Neural cell (in vitro differentiated cells): ENCODE measurements around the gene SMARCB1. TPM values are rescaled to one million over a fixed set of nuclear protein-coding genes. Genes with fewer than 3 reads are reported as not detected.

ENCODE experiments used
- H2AFZ ChIP-seq: fragments of 200-600, 300-800 bp; sonication (generic), shearing (Covaris generic); 2 replicates; pipeline ENCODE4 v1.6.0; 2014; ENCODE audit warnings: low read depth, mild to moderate bottlenecking, antibody characterized with exemption, low read length, moderate library complexity
- H3F3A ChIP-seq: fragments of 200-600 bp; shearing (Covaris generic); 2 replicates; pipeline ENCODE4 v1.6.1; 2016; ENCODE audit warnings: mild to moderate bottlenecking, moderate library complexity, mixed read lengths, antibody characterized with exemption, low read length; ENCODE audit not compliant: insufficient read depth, poor library complexity, severe bottlenecking
- H3K27ac ChIP-seq: fragments of 200-600, 300-800 bp; sonication (generic), shearing (Covaris generic); 2 replicates; pipeline ENCODE4 v1.5.1; 2014; ENCODE audit warnings: mild to moderate bottlenecking, low read length, moderate library complexity
- H3K27me3 ChIP-seq: fragments of 300-800, 200-600 bp; sonication (generic), shearing (Covaris generic); 2 replicates; pipeline ENCODE4 v1.6.0; 2014; ENCODE audit warnings: mild to moderate bottlenecking, low read depth, low read length, moderate library complexity; ENCODE audit not compliant: insufficient read depth
- H3K36me3 ChIP-seq: fragments of 300-800, 200-600 bp; sonication (generic), shearing (Covaris generic); 2 replicates; pipeline ENCODE4 v1.5.1; 2014; ENCODE audit warnings: mild to moderate bottlenecking, antibody characterized with exemption, low read length, moderate library complexity; ENCODE audit not compliant: insufficient read depth
- H3K4me2 ChIP-seq: fragments of 300-800, 200-600 bp; sonication (generic), shearing (Covaris generic); 2 replicates; pipeline ENCODE4 v1.6.0; 2014; ENCODE audit warnings: mild to moderate bottlenecking, low read length
- H3K4me3 ChIP-seq: fragments of 300-800, 200-600 bp; sonication (generic), shearing (Covaris generic); 2 replicates; pipeline ENCODE4 v1.5.1; 2014; ENCODE audit warnings: mild to moderate bottlenecking, low read length, moderate library complexity
- H3K79me2 ChIP-seq: fragments of 200-600 bp; shearing (Covaris generic); replicated peaks from 2 replicates; pipeline ENCODE4 v1.6.0; 2014; ENCODE audit warnings: mild to moderate bottlenecking, low read length, moderate library complexity; ENCODE audit not compliant: insufficient read depth
- H3K9ac ChIP-seq: fragments of 300-800, 200-600 bp; sonication (generic), shearing (Covaris generic); 2 replicates; pipeline ENCODE4 v1.6.1; 2016; ENCODE audit warnings: mild to moderate bottlenecking, low read length, mixed read lengths
- H3K9me2 ChIP-seq: fragments of 200-600 bp; shearing (Covaris generic); 2 replicates; pipeline ENCODE4 v1.6.1; 2016; ENCODE audit warnings: mild to moderate bottlenecking, low read length, mixed read lengths; ENCODE audit not compliant: insufficient read depth
- H3K9me3 ChIP-seq: fragments of 200-600, 300-800 bp; sonication (generic), shearing (Covaris generic); 2 replicates; pipeline ENCODE4 v1.6.1; 2016; ENCODE audit warnings: mild to moderate bottlenecking, mixed run types, low read length, moderate library complexity, mixed read lengths
- H4K20me1 ChIP-seq: fragments of 200-600 bp; shearing (Covaris generic); 2 replicates; pipeline ENCODE4 v1.6.1; 2016; ENCODE audit warnings: mild to moderate bottlenecking, mixed run types; ENCODE audit not compliant: insufficient read depth
- EP300 ChIP-seq: fragments of 450-650 bp; conservative IDR thresholded peaks from 2 replicates; pipeline ENCODE4 v1.6.1; 2014; ENCODE audit warnings: antibody characterized with exemption, mild to moderate bottlenecking, moderate library complexity; ENCODE audit not compliant: poor library complexity, severe bottlenecking
- EZH2 ChIP-seq: fragments of 200-600, 300-800 bp; shearing (Covaris generic), sonication (generic); IDR thresholded peaks from 2 replicates; pipeline ENCODE4 v1.6.1; 2014; ENCODE audit warnings: antibody characterized with exemption, low read length, borderline replicate concordance, mild to moderate bottlenecking; ENCODE audit not compliant: insufficient read depth, poor library complexity, severe bottlenecking
- MXI1 ChIP-seq: fragments of 450-650 bp; conservative IDR thresholded peaks from 2 replicates; pipeline ENCODE4 v1.6.1; 2014; ENCODE audit warnings: antibody characterized with exemption, mild to moderate bottlenecking; ENCODE audit not compliant: poor library complexity, severe bottlenecking
- POLR2AphosphoS5 ChIP-seq: IDR thresholded peaks from 2 replicates; pipeline ENCODE4 v1.6.1; 2012
- RAD21 ChIP-seq: fragments of 450-650 bp; conservative IDR thresholded peaks from 2 replicates; pipeline ENCODE4 v1.6.1; 2014; ENCODE audit warnings: antibody characterized with exemption, mild to moderate bottlenecking, moderate library complexity
- REST ChIP-seq: IDR thresholded peaks from 2 replicates; pipeline ENCODE4 v1.6.1; 2012; ENCODE audit warnings: borderline replicate concordance
- SMC3 ChIP-seq: fragments of 450-650 bp; conservative IDR thresholded peaks from 2 replicates; pipeline ENCODE4 v1.6.1; 2014; ENCODE audit warnings: antibody characterized with exemption, mild to moderate bottlenecking, moderate library complexity; ENCODE audit not compliant: poor library complexity
- TAF1 ChIP-seq: IDR thresholded peaks from 2 replicates; pipeline ENCODE4 v1.6.1; 2012; ENCODE audit warnings: low read depth
- polyA plus RNA-seq: library from polyadenylated mRNA; depleted of rRNA; stranded (reverse); fragments of >200 nt; gene quantifications from 2 replicates; pipeline ENCODE4 v1.2.3, GENCODE V29; 2014
- TF ChIP-seq, protein P1 (sequence below): fragments of 450-650 bp; IDR thresholded peaks from 2 replicates; pipeline ENCODE4 v1.5.1; 2014; ENCODE audit warnings: antibody characterized with exemption, mild to moderate bottlenecking, moderate library complexity; ENCODE audit not compliant: poor library complexity, severe bottlenecking

The SMARCB1 gene
- polyA plus RNA-seq, 1 donor from 2014 or later: 97.5 TPM

DNA sequence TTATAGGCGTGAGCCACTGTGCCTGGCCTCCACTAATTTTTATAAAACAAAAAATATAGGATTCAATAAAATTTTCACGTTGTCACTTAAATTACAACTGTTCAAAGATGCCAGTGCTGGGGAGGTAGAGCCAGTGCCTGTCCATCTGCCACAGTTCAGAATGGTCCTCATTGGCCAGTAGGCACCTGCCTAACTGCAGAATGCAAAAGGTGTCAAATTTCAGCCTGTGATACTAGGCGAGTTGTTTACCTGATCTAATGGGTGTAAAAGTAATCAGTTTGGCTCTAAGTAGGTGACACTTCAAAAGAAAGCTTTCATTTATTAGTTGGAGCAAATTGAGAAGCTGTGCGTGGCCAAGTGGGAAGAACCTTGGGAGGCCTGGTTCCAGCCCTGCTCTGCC, 2.4 kb downstream of the SMARCB1 start:
- Histone ChIP-seq H3K36me3 (no peaks in the 10 kb centered on the region), H3K4me3 (peak overlapping the region; percentile 83), H3K9ac (no peak overlapping the region), H3K27ac (no peak overlapping the region), H3K9me2 (no peaks in the 10 kb centered on the region), H4K20me1 (peaks cover 5% of the 10 kb centered on the region), H3F3A (no peaks in the 10 kb centered on the region), H3K4me2 (no peak overlapping the region), H3K27me3 (no peaks in the 10 kb centered on the region), H3K79me2 (peaks cover 47% of the 10 kb centered on the region), H2AFZ (no peak overlapping the region), H3K9me3 (no peaks in the 10 kb centered on the region)
- TF ChIP-seq RAD21: no peak
- no peak for TF ChIP-seq POLR2AphosphoS5
- no peak for TF ChIP-seq TAF1
- no peak for TF ChIP-seq MXI1
- TF ChIP-seq EP300: no peak
- no peak for TF ChIP-seq REST
- TF ChIP-seq EZH2: no peak
- no peak for TF ChIP-seq SMC3
- TF ChIP-seq, protein P1, sequence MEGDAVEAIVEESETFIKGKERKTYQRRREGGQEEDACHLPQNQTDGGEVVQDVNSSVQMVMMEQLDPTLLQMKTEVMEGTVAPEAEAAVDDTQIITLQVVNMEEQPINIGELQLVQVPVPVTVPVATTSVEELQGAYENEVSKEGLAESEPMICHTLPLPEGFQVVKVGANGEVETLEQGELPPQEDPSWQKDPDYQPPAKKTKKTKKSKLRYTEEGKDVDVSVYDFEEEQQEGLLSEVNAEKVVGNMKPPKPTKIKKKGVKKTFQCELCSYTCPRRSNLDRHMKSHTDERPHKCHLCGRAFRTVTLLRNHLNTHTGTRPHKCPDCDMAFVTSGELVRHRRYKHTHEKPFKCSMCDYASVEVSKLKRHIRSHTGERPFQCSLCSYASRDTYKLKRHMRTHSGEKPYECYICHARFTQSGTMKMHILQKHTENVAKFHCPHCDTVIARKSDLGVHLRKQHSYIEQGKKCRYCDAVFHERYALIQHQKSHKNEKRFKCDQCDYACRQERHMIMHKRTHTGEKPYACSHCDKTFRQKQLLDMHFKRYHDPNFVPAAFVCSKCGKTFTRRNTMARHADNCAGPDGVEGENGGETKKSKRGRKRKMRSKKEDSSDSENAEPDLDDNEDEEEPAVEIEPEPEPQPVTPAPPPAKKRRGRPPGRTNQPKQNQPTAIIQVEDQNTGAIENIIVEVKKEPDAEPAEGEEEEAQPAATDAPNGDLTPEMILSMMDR: no peak

GRCh38 chr22:23789638-23790037, 2.9 kb downstream of the SMARCB1 start:
- Histone ChIP-seq H3K4me3 (peak overlapping the region; percentile 83), H3K36me3 (no peaks in the 10 kb centered on the region), H3K9ac (no peak overlapping the region), H3K27me3 (no peaks in the 10 kb centered on the region), H3F3A (no peaks in the 10 kb centered on the region), H4K20me1 (peaks cover 5% of the 10 kb centered on the region), H3K79me2 (peaks cover 47% of the 10 kb centered on the region), H3K27ac (no peak overlapping the region), H2AFZ (no peak overlapping the region), H3K9me3 (no peaks in the 10 kb centered on the region), H3K9me2 (no peaks in the 10 kb centered on the region), H3K4me2 (no peak overlapping the region)
- TF ChIP-seq, protein P1: peak; percentile 39
- TF ChIP-seq SMC3 (peak; percentile 44), POLR2AphosphoS5 (no peak), EP300 (no peak), MXI1 (no peak), TAF1 (no peak), REST (no peak), RAD21 (peak; percentile 11), EZH2 (no peak)
